Measurements from ENCODE around the gene C1orf159.
"Not testable (repeated sequence)": the region's sequence is repeated elsewhere in the genome, so short reads cannot be mapped to it uniquely, and the experiment has no call there.

The C1orf159 gene

DNA sequence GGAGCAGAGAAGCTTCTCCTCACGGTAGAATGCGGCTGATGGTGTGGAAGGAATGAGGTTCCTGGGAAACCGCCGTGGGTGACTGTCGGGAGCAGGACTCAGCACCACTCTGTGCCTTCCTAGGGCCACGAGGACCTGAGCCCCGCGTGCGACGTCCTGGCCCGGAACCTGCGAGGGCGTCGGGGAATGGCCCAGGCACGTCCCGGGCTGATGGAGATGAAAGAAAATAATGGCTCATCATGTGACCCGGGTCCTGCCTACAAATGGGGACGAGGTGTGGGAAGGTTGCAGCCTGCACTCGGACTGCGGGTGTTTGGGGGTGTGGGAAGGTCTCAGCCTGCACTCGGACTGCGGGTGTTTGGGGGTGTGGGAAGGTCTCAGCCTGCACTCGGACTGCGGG lies 32.7 kb upstream of the C1orf159 start:
- no peak for DNase-seq

DNA sequence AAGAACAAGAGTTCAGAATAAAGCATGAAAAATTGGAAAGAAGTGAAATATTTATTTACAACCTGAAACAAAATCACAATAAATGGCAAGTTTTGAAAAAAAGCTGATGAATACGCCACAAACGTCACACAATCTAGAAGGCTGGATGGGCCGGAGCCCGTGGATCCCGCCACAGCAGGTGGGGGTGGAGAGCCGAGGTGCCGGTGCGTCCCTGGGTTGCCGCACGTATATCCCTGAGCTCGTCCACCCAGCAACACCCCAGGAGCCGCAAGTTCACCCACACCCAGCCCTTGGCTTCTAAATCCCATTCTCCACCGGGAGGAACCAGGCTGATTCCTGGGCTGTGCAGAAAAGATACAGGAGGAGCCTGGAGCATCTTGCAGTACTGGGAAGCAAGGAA lies 32.2 kb upstream of the C1orf159 start:
- no peak for DNase-seq

DNA sequence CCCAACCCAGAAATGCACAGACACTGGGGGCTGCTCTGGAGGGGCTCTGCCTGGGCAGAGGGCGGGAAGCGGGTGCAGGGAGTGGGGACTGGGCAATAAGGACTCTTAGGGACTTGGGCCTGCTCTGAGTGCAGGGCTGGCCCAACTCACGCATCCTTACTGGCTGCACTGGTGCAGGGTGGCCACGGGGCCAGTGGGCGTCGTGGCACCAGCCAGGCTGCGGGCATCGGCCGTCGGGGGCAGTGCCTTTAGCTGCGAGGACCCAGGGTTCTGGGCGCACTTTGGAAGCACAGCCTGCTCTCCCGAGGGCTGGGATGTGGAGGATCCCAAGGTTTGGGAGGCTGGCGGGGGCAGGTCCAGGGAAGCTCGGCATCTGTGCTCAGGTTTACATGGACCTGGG lies 30.7 kb upstream of the C1orf159 start:
- no peak for DNase-seq

DNA sequence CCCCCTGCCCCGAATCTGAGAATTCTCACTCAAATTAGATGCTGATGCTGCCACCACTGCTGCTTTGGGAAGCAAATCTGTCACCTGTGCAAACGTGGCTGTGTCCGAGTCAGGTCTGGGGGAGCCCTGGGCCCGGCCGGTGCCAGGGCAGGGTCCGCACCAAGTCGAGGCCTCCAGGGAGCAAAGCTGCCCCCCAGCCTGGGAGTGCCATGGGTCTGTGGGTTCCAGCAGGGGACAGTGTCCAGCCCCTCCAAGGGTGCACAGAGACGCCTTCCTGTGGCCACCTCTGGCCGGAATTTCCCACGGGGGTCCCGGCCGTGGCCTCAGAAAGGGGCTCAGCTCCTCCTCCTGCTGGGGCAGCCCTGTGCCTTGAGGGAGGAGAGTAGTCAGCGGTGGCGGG lies 30.1 kb upstream of the C1orf159 start:
- DNase-seq, result no peak

DNA sequence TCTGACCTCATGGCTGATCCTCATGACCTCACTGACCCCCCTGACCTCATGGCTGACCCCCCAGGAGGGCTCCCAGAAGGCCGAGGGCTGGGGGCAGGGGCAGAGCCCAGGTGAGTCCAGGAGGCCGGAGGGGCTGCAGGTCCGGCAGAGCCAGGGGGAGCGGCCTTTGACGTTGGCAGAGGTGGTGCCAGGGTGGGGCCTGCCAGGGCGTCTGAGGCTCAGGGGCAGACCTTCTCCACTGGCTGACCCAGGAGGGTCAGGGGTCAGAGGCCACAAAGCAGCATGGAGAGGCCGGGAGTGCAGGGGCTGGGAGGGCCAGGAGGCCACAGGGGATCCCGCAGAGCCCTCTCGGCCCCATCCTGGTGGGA lies 29.6 kb upstream of the C1orf159 start:
- DNase-seq, result no peak

DNA sequence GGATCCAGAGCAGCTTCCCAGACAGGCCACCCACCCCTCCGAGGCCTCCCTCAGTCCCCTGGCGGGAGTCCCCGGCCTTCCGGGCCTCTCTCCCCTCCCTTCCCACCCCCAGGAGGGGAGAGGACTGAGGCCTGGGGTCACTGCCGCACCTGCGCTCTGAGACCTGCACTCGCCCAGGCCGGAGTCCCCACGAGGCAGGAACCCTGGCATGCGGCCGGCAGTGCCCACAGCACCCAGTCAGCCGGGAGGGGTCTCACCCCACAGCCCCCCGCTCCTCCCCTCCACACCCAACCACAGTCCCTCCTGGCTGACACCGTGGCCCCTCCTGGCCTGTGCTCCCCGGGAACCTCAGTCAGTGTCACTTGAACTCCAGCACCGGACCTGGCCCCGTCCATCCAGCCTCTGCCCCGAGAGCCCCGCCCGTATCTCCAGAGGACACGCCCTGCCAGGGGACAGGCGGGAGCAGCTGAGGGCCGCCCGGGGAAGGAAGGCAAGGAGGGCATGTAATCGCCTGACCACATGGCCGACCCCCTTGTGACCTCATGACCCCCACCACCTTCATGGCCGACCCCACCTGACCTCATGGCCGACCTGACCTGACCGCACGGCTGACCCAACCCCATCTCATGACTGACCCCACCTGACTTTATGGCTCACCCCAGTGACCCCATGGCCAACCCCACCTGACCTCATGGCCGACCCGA lies 29.1 kb upstream of the C1orf159 start:
- DNase-seq, result no peak

DNA sequence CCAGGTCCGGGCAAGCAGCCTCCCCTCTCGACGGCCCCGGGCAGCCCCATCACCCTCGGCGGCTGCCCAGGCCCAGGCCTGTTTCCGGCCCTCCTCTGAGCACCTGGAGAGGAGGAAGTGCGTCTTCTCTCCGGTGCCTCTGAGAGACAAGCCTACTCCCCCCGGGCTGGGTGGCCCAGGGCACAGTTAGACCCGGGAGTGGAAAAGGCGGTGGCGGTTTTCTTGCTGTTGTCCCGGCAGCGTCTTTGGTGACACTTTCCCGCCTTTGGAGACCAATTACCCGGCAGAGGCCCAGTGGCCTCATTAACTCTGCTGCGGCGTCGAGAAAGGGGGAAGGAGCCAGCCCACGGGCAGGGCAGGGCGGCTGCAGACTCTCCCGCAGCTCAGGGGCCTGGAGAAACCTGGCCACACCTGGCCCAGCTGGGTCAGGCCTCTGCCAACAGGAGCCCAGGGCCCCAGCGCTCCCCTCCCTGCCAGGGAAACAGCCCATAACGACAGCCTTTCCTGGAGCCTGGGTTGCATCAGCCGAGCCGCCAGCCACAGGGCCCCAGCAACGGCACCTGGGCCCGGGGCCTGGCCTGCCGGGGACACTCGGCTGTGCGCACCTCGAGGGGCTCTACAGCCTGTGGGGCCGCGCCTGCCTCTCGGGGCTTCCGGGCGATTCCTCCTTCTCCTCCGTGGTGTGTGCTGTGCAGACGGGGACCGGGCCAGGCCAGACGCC lies 28.4 kb upstream of the C1orf159 start:
- no peak for DNase-seq

DNA sequence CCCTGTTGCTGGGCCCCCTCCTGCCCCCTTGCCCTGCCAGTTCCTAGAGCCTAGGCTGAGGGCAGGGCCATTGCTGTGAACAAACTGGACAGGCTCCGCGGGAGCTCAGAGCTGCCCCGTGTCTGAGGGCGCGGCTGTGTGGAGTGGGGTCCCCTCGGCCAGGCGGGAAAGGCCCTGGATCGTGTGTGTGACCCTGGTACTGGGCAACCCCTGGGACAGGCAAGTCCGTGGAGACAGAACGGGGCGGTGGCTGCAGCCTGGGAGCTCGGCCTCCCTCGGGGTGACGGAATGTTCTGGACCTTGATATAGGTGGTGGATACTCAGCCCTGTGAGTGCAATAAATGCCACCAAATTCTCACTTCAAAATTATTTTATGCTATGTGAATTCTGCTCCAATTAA lies 27.7 kb upstream of the C1orf159 start:
- DNase-seq, result no peak

DNA sequence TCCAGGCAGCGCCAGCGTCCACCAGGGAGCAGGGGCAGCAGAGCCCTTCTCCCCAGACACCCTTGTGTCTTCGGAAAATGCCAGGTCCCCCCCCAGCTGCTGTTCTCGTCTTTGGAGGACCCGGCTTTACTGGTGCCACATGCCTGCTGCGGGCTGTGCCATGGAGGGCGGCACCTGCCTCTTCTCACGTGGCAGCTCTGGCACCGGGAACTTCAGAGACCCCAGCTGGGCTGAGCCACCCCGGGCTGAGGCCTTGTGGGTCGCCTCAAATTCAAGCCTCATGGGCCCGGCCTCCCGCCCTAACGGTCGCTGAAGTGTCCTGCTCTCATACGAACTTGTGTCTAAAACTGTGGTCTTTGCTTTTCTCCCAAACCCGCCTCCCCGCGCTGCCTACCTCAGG lies 27.0 kb upstream of the C1orf159 start:
- no peak for DNase-seq

DNA sequence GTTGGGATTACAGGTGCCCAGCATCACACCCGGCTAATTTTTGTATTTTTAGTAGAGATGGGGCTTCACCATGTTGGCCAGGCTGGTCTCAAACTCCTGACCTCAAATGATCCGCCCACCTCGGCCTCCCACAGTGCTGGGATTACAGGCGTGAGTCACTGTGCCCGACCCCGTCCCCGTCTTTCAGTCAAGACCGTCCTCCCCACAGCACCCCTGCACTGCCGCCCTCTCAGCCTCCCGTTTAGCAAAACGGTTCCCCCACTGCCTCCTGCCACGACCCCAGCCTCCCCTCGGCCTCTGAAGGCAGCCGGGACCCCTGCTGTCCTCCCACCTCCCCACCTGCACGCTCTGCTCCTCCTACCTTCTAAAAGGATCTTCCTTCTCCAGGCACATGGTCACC lies 26.5 kb upstream of the C1orf159 start:
- DNase-seq, result not testable (repeated sequence)

DNA sequence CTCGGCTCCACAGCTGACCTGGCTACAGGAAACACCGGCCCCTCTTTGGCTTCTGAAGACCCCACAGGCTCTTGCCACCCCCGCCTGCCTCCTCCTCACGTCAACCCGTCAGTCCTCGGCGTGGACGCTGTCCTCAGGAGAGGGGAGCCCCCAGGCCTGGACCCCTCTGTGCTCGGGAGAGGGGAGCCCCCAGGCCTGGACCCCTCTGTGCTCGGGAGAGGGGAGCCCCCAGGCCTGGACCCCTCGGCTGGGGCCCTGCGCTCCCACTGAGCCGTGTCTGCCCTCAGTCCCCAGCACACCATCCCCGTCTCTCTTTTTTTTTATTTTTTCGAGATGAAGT lies 26.0 kb upstream of the C1orf159 start:
- no peak for DNase-seq

DNA sequence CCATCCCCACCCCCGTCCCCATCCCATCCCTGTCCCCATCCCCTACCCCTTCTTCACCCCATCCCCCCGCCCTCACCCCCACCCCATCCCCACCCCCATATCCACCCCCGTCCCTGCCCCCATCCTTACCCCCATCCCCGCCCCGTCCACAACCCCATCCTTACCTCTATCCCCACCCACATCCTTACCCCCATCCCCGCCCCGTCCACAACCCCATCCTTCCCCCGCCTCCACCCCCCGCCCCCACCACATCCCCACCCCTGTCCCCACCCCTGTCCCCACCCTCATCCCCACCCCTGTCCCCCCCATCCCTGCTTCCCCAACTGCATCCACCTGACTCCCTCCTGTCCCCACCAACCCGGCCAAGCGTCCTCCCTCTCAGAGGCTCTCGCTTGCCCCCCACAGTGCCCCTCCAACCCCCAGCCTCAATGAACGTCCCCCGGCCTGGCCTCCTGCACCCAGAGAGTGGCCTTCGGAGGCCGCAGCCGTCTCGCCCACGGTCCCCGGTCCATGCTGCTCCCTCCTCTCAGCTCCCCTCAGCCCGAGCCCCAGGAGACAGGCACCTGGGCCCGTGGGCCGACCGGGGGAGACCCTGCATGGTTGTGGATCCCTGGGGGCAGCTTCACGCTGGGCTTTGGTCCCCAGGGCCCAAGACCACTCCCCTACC lies 25.5 kb upstream of the C1orf159 start:
- DNase-seq, result no peak

DNA sequence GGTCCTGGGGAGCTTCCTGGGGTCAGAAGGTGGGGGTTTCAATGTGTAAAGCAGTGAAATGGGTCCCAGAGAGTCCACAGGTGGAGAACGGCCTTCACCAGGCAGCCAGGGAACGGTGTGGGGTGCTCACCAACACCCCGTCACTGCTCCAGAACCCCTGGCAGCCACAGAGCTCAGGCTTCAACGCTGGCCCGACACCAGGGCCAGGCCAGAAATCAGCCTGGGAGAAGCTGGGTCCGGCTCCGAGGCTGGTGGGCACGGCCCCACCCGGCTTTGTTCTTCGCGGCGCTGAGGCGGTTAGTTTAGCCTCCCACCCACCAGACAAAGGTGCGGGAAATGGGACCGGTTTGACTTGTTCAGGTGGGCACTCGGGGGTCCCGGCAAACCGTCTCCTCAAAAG lies 24.8 kb upstream of the C1orf159 start:
- no peak for DNase-seq

DNA sequence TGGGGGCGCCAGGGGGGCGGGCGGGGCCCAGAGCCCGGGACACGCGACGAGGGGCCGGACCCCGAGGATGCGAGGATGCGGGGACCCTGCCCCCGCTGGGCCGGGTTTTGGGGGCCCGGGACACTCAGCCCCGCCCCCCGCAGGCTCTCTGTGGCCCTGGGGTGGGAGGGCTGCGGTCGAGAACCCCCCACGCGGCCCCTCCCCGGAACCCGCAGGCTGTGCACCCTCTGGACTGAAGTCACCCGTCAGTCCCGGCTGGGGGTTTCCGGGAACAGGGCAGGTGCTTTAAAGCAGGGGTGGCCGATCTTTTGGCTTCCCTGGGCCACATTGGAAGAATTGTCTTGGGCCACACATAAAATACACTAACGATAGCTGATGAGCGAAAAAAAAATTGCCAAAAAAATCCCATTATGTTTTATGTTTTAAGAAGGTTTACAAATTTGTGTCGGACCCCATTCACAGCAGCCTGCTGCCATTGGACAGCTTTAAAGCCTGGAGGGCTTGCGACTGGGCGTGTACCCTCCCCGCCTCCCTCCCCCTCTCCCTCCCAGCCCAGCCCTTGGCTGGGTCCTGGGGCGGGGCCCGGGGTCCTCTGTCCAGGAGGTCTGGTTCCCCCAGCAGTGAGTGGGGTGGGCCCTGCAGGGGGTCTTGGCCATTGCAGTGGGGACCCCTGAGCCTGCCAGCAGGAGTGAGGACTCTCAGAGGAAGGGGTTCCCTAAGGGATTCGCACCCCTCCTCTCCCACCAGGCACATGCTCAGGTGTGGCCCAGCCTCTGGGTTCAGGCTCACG lies 21.6 kb upstream of the C1orf159 start:
- peak in 1 of 2 donors; percentile 21 for DNase-seq

DNA sequence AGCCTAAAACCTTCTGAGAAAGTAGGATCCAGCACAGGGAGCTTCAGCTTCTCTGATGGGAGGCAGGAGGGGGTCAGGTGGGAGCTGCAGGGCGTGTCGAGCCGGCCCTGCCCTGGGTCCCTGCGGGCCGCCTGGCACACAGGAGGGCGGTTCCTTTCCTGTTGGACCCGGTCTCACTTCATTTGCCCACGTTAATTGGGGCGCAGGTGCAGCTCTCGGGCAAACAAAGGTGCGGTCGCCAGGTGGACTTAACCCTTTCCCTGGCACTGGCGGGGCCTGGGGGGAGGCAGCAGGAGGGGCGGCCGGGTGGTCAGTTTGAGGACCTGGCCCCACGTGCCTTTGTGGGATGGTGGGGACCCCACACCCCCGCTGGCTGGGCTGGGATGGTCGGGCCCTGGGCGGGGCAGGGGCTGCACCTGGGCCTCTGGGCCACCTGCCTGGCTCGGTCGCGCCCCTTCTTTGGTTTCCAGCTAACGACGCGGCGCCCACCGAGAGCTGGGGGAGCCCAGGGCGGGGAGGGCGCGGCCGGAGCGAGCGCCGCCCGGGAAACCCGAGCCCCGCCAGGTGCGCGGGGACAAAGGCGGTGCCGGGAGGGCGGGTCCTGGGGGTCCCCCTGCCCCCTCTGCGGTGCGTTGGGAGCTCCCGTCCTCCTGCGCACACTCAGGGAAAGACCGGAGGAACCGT lies 20.8 kb upstream of the C1orf159 start:
- no peak for DNase-seq

DNA sequence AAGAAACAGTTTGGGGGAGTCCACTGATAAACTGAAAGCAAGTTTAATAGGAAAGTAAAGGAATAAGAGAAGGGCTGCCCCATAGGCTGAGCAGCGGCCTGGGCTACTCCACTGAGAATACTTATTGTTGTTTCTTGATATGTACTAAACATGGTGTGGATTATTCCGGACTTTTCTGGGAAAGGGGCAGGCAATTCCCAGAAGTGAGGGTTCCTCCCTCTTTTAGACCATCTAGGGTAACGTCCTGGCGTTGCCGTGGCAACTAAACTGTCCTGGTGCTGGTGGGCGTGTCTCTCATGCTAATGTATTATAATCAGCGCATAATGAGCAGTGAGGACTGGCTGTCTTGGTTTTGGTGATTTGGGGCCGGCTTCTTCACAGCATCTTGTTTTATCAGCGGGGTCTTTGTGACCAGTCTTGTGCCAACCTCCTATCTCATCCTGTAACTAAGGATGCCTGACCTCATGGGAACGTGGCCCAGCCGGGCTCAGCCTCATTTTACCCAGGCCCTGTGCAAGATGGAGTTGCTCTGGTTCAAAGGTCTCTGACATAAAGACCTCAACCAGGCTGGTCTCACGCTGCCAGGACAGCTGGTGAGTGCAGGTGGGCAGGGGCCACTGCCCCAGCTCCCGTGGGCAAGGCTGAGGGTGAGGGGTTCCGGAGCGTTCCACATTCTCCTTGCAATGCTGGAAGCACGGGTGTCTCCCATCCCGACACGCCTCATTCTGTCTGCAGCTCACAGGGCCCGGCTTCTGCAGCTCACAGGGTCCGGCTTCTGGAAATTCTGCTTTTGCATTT lies 19.6 kb upstream of the C1orf159 start:
- no peak for DNase-seq

DNA sequence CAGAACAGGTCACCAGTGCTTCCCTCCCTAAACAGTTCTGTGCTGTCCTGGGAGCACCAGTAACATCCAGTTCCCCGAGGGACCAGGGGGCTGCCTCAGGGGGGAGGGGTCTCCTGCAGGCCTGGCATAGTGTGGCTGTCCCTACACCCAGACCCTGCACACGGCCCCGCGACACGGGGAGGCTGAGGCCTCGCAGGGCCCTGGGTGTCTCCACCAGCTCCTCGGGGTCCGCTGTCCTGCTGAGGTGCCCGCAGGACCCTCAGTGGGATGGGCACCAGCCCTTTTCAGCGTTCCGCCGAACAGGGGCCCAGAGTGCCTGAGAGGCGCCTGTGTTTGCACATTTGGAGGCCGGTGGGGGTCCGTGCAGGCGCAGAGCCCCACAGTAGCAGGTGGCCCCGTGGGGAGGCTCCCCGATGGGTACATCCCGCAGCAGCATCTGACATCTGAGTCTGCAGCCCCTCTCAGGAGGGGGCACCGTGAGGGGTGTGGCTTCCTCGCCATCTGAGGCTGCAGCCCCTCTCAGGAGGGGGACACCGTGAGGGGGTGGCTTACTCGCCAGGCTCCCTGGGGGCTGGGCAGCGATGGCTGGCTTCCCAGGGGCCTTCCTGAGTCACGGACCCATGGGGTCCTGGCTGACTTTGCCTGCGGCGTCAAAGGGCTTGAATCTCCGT lies 18.5 kb upstream of the C1orf159 start:
- no peak for DNase-seq

DNA sequence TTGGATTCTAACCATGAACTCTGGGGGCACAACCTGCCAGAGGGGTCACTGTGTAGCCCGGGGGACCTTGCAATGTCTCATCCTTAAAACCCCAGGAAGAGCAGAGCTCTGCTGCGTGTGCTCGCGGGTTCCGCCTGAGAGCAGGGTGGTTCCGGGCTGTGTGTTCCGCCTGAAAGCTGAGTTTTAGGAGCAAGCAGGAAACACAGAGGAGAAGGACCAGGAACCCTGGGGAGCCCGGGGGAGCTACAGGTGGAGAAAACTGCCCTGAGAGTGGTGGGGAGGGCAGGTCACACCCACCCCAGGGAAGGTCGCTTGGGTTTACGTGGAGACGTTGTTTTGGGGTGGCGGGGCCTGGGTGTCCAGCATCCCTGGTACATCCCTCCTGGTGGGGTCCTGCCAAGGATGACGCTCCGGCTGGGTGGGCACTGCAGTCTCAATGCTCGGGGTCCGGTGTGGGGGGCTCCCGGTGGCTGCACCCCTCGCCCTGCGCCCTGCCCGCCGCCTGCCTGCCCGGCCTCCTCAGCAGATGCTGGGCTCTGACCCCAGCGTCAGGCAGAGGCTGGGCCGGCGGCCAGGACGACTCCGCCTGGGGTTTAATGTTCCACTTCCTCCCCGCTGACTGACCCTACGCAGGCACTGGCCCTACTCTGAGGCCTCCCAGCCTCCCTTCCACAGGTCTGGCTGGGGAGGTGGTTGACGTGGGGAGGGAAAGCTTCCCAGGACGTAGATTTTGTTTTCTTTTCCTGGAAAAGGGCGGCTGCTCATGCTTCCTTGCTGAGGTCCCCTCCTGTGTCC lies 17.3 kb upstream of the C1orf159 start:
- DNase-seq, result no peak

DNA sequence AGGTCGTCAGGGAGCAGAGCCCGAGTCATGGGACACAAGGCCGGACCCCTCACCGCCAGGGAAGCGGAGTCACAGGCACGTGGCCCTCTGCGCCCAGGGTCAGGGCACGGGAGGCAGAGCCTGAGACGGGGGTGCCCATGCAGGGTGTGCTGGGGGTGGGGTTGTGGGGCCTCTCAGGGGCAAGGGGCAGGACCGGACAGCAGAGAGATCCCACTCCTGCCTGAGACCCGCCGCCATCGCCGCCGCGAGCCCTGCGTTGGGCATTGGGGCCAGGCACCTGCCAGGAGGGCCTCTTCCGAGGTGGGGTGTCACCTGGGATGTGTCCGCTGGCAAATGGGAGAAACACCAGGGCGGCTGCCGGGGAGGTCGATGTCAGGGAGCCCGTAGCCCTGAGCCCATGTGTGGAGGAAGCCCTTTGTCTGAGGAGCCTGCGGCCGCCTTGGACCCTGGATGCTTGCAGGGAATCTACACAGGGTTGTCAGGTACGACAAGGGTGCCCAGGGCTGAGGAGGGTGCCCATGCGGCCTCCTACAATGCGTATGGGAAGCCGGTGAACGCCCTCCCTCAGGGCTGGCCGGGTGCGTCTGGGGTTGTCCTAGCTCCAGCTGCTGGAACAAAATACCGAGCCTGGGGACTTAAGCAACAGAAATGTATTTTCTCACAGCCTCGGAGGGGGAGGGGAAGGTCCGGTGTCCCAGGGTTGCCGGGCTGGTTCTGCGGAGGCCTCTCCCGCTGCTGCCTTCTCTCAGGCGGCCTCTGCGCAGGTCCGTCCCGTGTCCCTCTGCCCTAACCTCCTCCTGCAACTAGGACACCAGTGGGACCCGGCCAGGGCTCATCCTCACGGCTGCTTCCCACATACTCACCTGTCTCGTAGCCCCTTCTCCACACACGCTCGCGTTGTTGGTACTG lies 16.4 kb upstream of the C1orf159 start:
- DNase-seq, result no peak
